Measurements from ENCODE around the gene TBCD.

GRCh38 chr17:82704886-82705285, 47.0 kb upstream of the TBCD start:
- TF ChIP-seq CTCF (conservative IDR thresholded peaks at IDR 0.05 in 1 of 2, IDR thresholded peaks at IDR 0.05 in 1 of 2; ENCODE audit: extremely low read depth in 1 of 2, insufficient read depth in 1 of 2, low read depth in 1 of 2, low read length in 2 of 2) (no peak), EZH2 (IDR thresholded peaks at IDR 0.05; ENCODE audit: borderline replicate concordance, low read length) (no peak)

Measured in mammary epithelial cell (primary cell).